IMR-90 (cell line): ENCODE results near the gene EPHB1. TPM values are rescaled to one million over a fixed set of nuclear protein-coding genes. Genes with fewer than 3 reads are reported as not detected.

Source experiments
- ATAC-seq: fragments of 200-7000 bp; cut with Tn5 transposase; 2 replicates; pipeline ENCODE4 v1.9.1; 2020; ENCODE audit warnings: low read depth, mild to moderate bottlenecking, moderate library complexity
- BruUV-seq: library from RNA; stranded (reverse); fragments of 400-500 nt; replicated peaks from 2 replicates; lab custom pipeline; 2021; lab: Mats Ljungman, UMichigan
- CTCF ChIA-PET: fragments of 300-600 bp; formaldehyde crosslinking; extraction: SDS; loops from one replicate; lab custom pipeline; 2021; ENCODE audit warnings: antibody characterized with exemption; lab: Yijun Ruan, JAX
- POLR2A ChIA-PET: fragments of 300-600 bp; sonication (Branson Sonifier 250); formaldehyde crosslinking; loops from one replicate; lab custom pipeline; 2022; ENCODE audit warnings: antibody characterized with exemption; ENCODE audit not compliant: unreplicated experiment; lab: Charles Lee
- DNase-seq: peaks from one replicate; pipeline ENCODE4 v3.0.0; 2013
- H2AFZ ChIP-seq: replicated peaks from 2 replicates; pipeline ENCODE3; 2013; ENCODE audit warnings: low read length, mild to moderate bottlenecking; ENCODE audit not compliant: poor library complexity
- H2AK5ac ChIP-seq: 2 replicates; pipeline ENCODE4 v1.6.1; 2013; ENCODE audit warnings: low read depth, low read length, inconsistent platforms
- H2AK9ac ChIP-seq: replicated peaks from 2 replicates; pipeline ENCODE3; 2013; ENCODE audit warnings: mild to moderate bottlenecking, low read depth, low read length, moderate library complexity; ENCODE audit not compliant: poor library complexity
- H2BK120ac ChIP-seq: 2 replicates; pipeline ENCODE4 v1.6.1; 2013; ENCODE audit warnings: low read depth, low read length, inconsistent platforms
- H2BK15ac ChIP-seq: 3 replicates; pipeline ENCODE4 v1.6.1; 2013; ENCODE audit warnings: low read depth, low read length, inconsistent platforms
- H2BK20ac ChIP-seq: 2 replicates; pipeline ENCODE4 v1.6.1; 2013; ENCODE audit warnings: low read depth, mild to moderate bottlenecking, inconsistent platforms, low read length, moderate library complexity
- H2BK5ac ChIP-seq: 2 replicates; pipeline ENCODE4 v1.6.1; 2013; ENCODE audit warnings: mild to moderate bottlenecking, low read depth, low read length, inconsistent platforms; ENCODE audit not compliant: poor library complexity, severe bottlenecking
- H3K14ac ChIP-seq: replicated peaks from 2 replicates; pipeline ENCODE4 v1.6.1; 2013; ENCODE audit warnings: low read depth, low read length, inconsistent platforms
- H3K18ac ChIP-seq: 2 replicates; pipeline ENCODE4 v1.6.1; 2013; ENCODE audit warnings: low read depth, low read length, control low read depth
- H3K23ac ChIP-seq: 2 replicates; pipeline ENCODE4 v1.6.1; 2013; ENCODE audit warnings: low read depth, low read length, inconsistent platforms
- H3K27ac ChIP-seq: 2 replicates; pipeline ENCODE4 v1.5.1; 2013; ENCODE audit warnings: mild to moderate bottlenecking, control low read depth, low read length; ENCODE audit not compliant: insufficient read depth
- H3K27me3 ChIP-seq: 2 replicates; pipeline ENCODE4 v1.6.1; 2013; ENCODE audit warnings: low read length; ENCODE audit not compliant: control insufficient read depth, insufficient read depth
- H3K36me3 ChIP-seq: 2 replicates; pipeline ENCODE4 v1.6.1; 2013; ENCODE audit warnings: low read length, mixed read lengths; ENCODE audit not compliant: control insufficient read depth, insufficient read depth
- H3K4ac ChIP-seq: 2 replicates; pipeline ENCODE4 v1.6.1; 2013; ENCODE audit warnings: low read depth, low read length, inconsistent platforms
- H3K4me1 ChIP-seq: 2 replicates; pipeline ENCODE4 v1.6.1; 2013; ENCODE audit warnings: low read length, mixed read lengths; ENCODE audit not compliant: control insufficient read depth, insufficient read depth
- H3K4me2 ChIP-seq: 2 replicates; pipeline ENCODE4 v1.6.1; 2013; ENCODE audit warnings: low read depth, mild to moderate bottlenecking, control low read depth, low read length, moderate library complexity
- H3K4me3 ChIP-seq: 2 replicates; pipeline ENCODE4 v1.5.1; 2013; ENCODE audit warnings: low read depth, mild to moderate bottlenecking, control low read depth, low read length, moderate library complexity; ENCODE audit not compliant: insufficient read depth
- H3K56ac ChIP-seq: 2 replicates; pipeline ENCODE4 v1.6.1; 2013; ENCODE audit warnings: low read length, inconsistent platforms; ENCODE audit not compliant: insufficient read depth; ENCODE audit errors: extremely low read depth
- H3K79me1 ChIP-seq, 2 experiments: 2 replicates each; pipeline ENCODE4 v1.6.1; 2013; ENCODE audit warnings: low read length in 2 of 2, inconsistent platforms in 1 of 2, low read depth in 1 of 2
- H3K9ac ChIP-seq: 2 replicates; pipeline ENCODE4 v1.6.1; 2013; ENCODE audit warnings: low read depth, low read length, control low read depth
- H3K9me1 ChIP-seq: 2 replicates; pipeline ENCODE4 v1.6.1; 2013; ENCODE audit warnings: low read length, inconsistent platforms; ENCODE audit not compliant: insufficient read depth
- H3K9me3 ChIP-seq: 2 replicates; pipeline ENCODE4 v1.6.1; 2013; ENCODE audit warnings: low read length; ENCODE audit not compliant: control insufficient read depth, insufficient read depth
- H4K20me1 ChIP-seq: 2 replicates; pipeline ENCODE4 v1.6.1; 2013; ENCODE audit warnings: low read length, inconsistent platforms; ENCODE audit not compliant: insufficient read depth
- H4K5ac ChIP-seq: 2 replicates; pipeline ENCODE4 v1.6.1; 2013; ENCODE audit warnings: mild to moderate bottlenecking, low read depth, low read length, control low read depth
- H4K8ac ChIP-seq, 2 experiments: 2 replicates each; pipeline ENCODE4 v1.6.1; 2013; ENCODE audit warnings: low read depth in 2 of 2, low read length in 2 of 2, control low read depth in 1 of 2, inconsistent platforms in 1 of 2
- H4K91ac ChIP-seq: 2 replicates; pipeline ENCODE4 v1.6.1; 2013; ENCODE audit warnings: low read depth, low read length, inconsistent platforms; ENCODE audit not compliant: insufficient read depth
- CEBPB ChIP-seq: IDR thresholded peaks from 2 replicates; pipeline ENCODE4 v1.6.1; 2012; ENCODE audit warnings: low read depth, low read length, improper control_type of control experiment
- CHD1 ChIP-seq: IDR thresholded peaks from 2 replicates; pipeline ENCODE4 v1.6.1; 2012; ENCODE audit warnings: low read depth, low read length, improper control_type of control experiment
- CTCF ChIP-seq: conservative IDR thresholded peaks from 2 replicates; pipeline ENCODE4 v1.5.1; 2012; ENCODE audit warnings: mild to moderate bottlenecking, low read depth, low read length, improper control_type of control experiment
- FOS ChIP-seq: fragments of 150-350 bp; IDR thresholded peaks from 2 replicates; pipeline ENCODE4 v1.6.1; 2016; ENCODE audit warnings: low read depth, low read length
- RFX5 ChIP-seq: IDR thresholded peaks from 2 replicates; pipeline ENCODE4 v1.8.0; 2012; ENCODE audit warnings: low read depth, mild to moderate bottlenecking, low read length, moderate library complexity
- WGBS, 2 experiments: methylation state at CpG; one replicate each; pipeline versions ENCODE4 v1.1.5 to v1.1.7; 2013; ENCODE audit warnings: missing lambda C conversion rate in 2 of 2; ENCODE audit not compliant: insufficient read length in 1 of 2; ENCODE audit errors: extremely low coverage in 2 of 2; 5-methylcytosine and 5-hydroxymethylcytosine counted together
- dilution Hi-C: fragments of 300-500 bp; cut with HindIII; formaldehyde crosslinking; loops from one replicate; pipeline ENCODE4 v1.14.3; 2018; ENCODE audit warnings: low sequenced_read_pairs; ENCODE audit not compliant: unreplicated experiment
- in situ Hi-C: fragments of 300-500 bp; cut with MboI; formaldehyde crosslinking; loops from 3 replicates; pipeline ENCODE4 v1.14.3; 2019; ENCODE audit warnings: low sequenced_read_pairs, inconsistent platforms, mixed read lengths
- intact Hi-C: fragments of 100-400 bp; cut with micrococcal nuclease; formaldehyde crosslinking; loops from 2 replicates; pipeline ENCODE4 v1.10.0; 2022
- microRNA-seq, 2 experiments: library from miRNA; stranded (forward) in 1 of 2; unstranded in 1 of 2; fragments of 10-50 nt in 1 of 2; fragments of <30 nt in 1 of 2; gene quantifications in 1 of 2; microRNA quantifications in 1 of 2; one replicate each; pipeline versions ENCODE3 to v1.1.0; 2013 to 2020; ENCODE audit not compliant: insufficient read depth in 1 of 2, insufficient read length in 1 of 2, unreplicated experiment in 1 of 2
- polyA plus RNA-seq, 3 experiments: library from polyadenylated mRNA; depleted of rRNA; stranded (reverse); fragments of >200 nt; gene quantifications; 2 replicates each; pipeline ENCODE4 v1.2.3, GENCODE V29; 2012; ENCODE audit warnings: low replicate concordance in 1 of 3
- small RNA-seq, 5 experiments: library from RNA; depleted of rRNA; stranded (forward); fragments of <200 nt; gene quantifications; one replicate each; pipeline ENCODE3, GENCODE V24; 2012
- total RNA-seq: library from RNA; depleted of rRNA; stranded (reverse); fragments of >200 nt; gene quantifications from 2 replicates; pipeline ENCODE4 v1.2.3, GENCODE V29; 2012; rRNA removed

The EPHB1 gene
- total and polyA plus RNA-seq, 2 of the 4 experiments (the other 2 are of a cell fraction), result 0.17 to 0.36 TPM

GRCh38 chr3:135304378-135304777 is 509.3 kb downstream of the EPHB1 start:
- Histone ChIP-seq H3K14ac (no peak overlapping the region), H2BK20ac (no peak overlapping the region), H3K56ac (no peak overlapping the region), H3K9ac (no peak overlapping the region), H3K23ac (no peak overlapping the region), H3K9me3 (peaks cover 16% of the 10 kb centered on the region), H3K27me3 (no peaks in the 10 kb centered on the region), H3K79me1 (no peaks in the 10 kb centered on the region), H3K4me3 (no peak overlapping the region), H2AK9ac (no peak overlapping the region), H4K8ac (no peak overlapping the region), H3K9me1 (no peaks in the 10 kb centered on the region), H4K20me1 (no peaks in the 10 kb centered on the region), H3K27ac (no peak overlapping the region), H2AK5ac (no peak overlapping the region), H4K5ac (no peak overlapping the region), H2AFZ (no peak overlapping the region), H4K91ac (no peak overlapping the region), H2BK5ac (no peak overlapping the region), H3K18ac (no peak overlapping the region), H3K4me2 (no peak overlapping the region), H2BK120ac (no peak overlapping the region), H3K36me3 (no peaks in the 10 kb centered on the region), H3K4ac (no peak overlapping the region), H2BK15ac (no peak overlapping the region), H3K4me1 (no peaks in the 10 kb centered on the region)
- dilution Hi-C loops, result no loop called here
- no CpG with 5 or more reads among the region's 1 CpG for WGBS, 2 experiments
- intact Hi-C loops, result no loop called here
- no peak for TF ChIP-seq FOS
- TF ChIP-seq CHD1, result no peak
- TF ChIP-seq CTCF, result no peak
- TF ChIP-seq CEBPB, result no peak
- no peak for TF ChIP-seq RFX5
- no TSS peak for BruUV-seq
- ATAC-seq, result no peak
- in situ Hi-C loops, result no loop called here
- CTCF ChIA-PET, result no interaction called here
- no peak for DNase-seq
- POLR2A ChIA-PET, result no interaction called here

Small RNA genes lying within 50 kb of the gene (microRNA-seq; reads per million reads assigned to microRNA genes)
- gene RNA5SP141 (ENCODE audit: insufficient read depth, insufficient read length) (not detected), gene RNU6-1174P (ENCODE audit: insufficient read depth, insufficient read length) (not detected)

Small RNA genes lying within 50 kb of the gene (small RNA-seq; reads per million reads assigned to genes)
- gene RNA5SP141 (0 to 14.5 (median 1.5) reads per million in 5 experiments), gene RNU6-1174P (0 reads per million in 5 experiments)

Other genes starting within 250 kb of the EPHB1 start
- under 0.01 TPM in 2 replicates for gene KY, start 144.2 kb upstream of the EPHB1 start, total RNA-seq
- gene KY, start 144.2 kb upstream of the EPHB1 start, polyA plus RNA-seq (2012; rRNA removed), result 0.04 and 0.09 TPM in 2 replicates